ENCODE measurements around the gene KDM7A.

DNA sequence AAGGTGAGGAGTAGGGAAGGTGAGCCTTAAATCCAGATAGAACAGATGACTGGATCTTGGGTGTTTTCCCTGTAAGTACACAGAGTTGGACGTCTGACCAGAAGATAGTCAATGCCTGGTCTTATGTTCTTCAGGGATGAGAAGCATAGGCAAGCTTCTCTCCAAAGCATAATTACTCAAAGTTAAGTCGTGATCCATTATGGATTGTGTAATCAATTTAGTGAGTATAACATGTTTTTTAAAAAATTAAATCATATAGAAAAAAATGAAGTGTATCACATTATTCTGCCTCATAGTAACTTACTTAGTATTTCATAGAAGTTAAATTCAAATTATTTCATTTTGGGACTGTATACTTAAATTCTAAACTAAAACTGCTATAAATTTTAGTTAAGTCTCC is 39.7 kb downstream of the KDM7A start:
- TF ChIP-seq, protein P1, sequence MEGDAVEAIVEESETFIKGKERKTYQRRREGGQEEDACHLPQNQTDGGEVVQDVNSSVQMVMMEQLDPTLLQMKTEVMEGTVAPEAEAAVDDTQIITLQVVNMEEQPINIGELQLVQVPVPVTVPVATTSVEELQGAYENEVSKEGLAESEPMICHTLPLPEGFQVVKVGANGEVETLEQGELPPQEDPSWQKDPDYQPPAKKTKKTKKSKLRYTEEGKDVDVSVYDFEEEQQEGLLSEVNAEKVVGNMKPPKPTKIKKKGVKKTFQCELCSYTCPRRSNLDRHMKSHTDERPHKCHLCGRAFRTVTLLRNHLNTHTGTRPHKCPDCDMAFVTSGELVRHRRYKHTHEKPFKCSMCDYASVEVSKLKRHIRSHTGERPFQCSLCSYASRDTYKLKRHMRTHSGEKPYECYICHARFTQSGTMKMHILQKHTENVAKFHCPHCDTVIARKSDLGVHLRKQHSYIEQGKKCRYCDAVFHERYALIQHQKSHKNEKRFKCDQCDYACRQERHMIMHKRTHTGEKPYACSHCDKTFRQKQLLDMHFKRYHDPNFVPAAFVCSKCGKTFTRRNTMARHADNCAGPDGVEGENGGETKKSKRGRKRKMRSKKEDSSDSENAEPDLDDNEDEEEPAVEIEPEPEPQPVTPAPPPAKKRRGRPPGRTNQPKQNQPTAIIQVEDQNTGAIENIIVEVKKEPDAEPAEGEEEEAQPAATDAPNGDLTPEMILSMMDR (IDR thresholded peaks at IDR 0.05; ENCODE audit: low read depth, low read length): no peak
- TF ChIP-seq POLR2A (IDR thresholded peaks at IDR 0.05; ENCODE audit: extremely low read depth, insufficient read length) (no peak), MYC (IDR thresholded peaks at IDR 0.05; ENCODE audit: low read depth, low read length) (no peak)
- TF ChIP-seq, protein P2, sequence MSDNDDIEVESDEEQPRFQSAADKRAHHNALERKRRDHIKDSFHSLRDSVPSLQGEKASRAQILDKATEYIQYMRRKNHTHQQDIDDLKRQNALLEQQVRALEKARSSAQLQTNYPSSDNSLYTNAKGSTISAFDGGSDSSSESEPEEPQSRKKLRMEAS (IDR thresholded peaks at IDR 0.05; ENCODE audit: low read depth, low read length): no peak

Data from NB4 (cell line).